Thymus (tissue), 11 donors: ENCODE measurements around the gene KIF1A. TPM values are rescaled to one million over a fixed set of nuclear protein-coding genes. Genes with fewer than 3 reads are reported as not detected.

Experiments
- DNase-seq, 9 donors: peaks; one replicate each; pipeline ENCODE4 v3.0.0-alpha.2; 2013; ENCODE audit warnings: low spot score in 9 of 9, low read depth in 6 of 9, missing footprints in 1 of 9
- H3K27ac ChIP-seq, 2 donors: one replicate each; pipeline ENCODE4 v1.5.1; 2013; ENCODE audit warnings: control low read depth in 1 of 2, low read depth in 1 of 2, low read length in 1 of 2, mild to moderate bottlenecking in 1 of 2, moderate library complexity in 1 of 2
- H3K27me3 ChIP-seq, 2 donors: one replicate each; pipeline ENCODE4 v1.5.1; 2013; ENCODE audit warnings: low read length in 1 of 2; ENCODE audit not compliant: control insufficient read depth in 2 of 2, insufficient read depth in 1 of 2
- H3K36me3 ChIP-seq, 2 donors: one replicate each; pipeline ENCODE4 v1.5.1; 2013; ENCODE audit warnings: low read length in 1 of 2, mild to moderate bottlenecking in 1 of 2, moderate library complexity in 1 of 2; ENCODE audit not compliant: control insufficient read depth in 2 of 2, insufficient read depth in 2 of 2
- H3K4me1 ChIP-seq, 2 donors: one replicate each; pipeline ENCODE4 v1.5.1; 2013; ENCODE audit warnings: low read length in 2 of 2; ENCODE audit not compliant: control insufficient read depth in 2 of 2, insufficient read depth in 2 of 2
- H3K4me3 ChIP-seq, 2 donors: one replicate each; pipeline ENCODE4 v1.5.1; 2013; ENCODE audit warnings: low read length in 2 of 2, control low read depth in 1 of 2, mild to moderate bottlenecking in 1 of 2
- H3K9me3 ChIP-seq, 2 donors: one replicate each; pipeline ENCODE4 v1.5.1; 2013; ENCODE audit warnings: low read length in 1 of 2, mild to moderate bottlenecking in 1 of 2; ENCODE audit not compliant: control insufficient read depth in 2 of 2, insufficient read depth in 1 of 2
- WGBS: extraction: QIAGEN DNeasy Blood & Tissue Kit; methylation state at CpG from one replicate; pipeline ENCODE4 v1.1.7; 2013; 5-methylcytosine and 5-hydroxymethylcytosine counted together
- polyA plus RNA-seq: library from polyadenylated mRNA; stranded (reverse); fragments of 200-250 nt; gene quantifications from one replicate; pipeline ENCODE4 v1.2.3, GENCODE V29; 2013
- total RNA-seq: library from RNA; stranded (reverse); fragments of 120-200 nt; gene quantifications from one replicate; pipeline ENCODE4 v1.2.4, GENCODE V29; 2013
- donor health status: healthy.

KIF1A gene
- total and polyA plus RNA-seq, 2 donors = 0.42 to 0.78 TPM

DNA sequence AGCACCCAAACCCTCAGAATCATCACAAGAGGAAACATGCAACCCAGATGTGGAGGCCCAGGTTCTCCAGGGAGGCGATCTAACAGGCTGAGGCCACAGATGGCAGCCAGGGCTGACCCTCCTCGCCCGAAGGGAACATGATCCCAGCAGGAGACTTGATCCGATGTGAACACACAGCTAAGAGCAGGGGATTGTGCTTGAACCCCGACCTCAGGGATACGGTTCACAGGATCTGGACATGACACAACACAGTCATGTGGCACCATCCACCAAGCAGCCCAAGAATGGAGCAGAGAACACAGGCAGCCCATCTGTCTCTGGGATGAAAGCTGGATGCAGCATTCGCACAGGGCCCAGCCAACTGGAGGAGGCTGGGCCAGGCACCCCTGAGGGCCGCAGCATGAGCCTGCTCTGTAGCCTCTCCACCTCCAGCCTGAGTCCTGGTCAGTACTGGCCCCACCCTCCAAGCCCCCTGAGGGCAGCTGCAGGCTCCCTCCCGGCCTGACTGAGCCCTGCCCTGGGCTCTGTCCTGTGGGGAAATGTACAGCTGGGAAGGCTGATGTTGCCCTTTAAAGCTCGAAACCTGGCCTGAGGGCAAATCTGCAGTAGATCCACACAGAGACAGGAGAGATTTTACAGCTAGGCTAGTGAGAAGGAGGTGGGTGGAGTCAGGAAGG lies 89.4 kb downstream of the KIF1A start:
- no peak overlapping the region for H3K27ac ChIP-seq
- no peaks in the 10 kb centered on the region for H3K9me3 ChIP-seq
- H3K4me3 ChIP-seq = no peak overlapping the region
- H3K27me3 ChIP-seq = no peaks in the 10 kb centered on the region
- no peaks in the 10 kb centered on the region for H3K36me3 ChIP-seq
- no peak for DNase-seq
- H3K4me1 ChIP-seq = no peaks in the 10 kb centered on the region
- WGBS = 93% methylated on average over 10 of the region's 10 CpGs

GRCh38 chr2:240728827-240729226 lies 91.2 kb downstream of the KIF1A start:
- no peak overlapping the region for H3K4me3 ChIP-seq
- H3K4me1 ChIP-seq = no peaks in the 10 kb centered on the region
- no peaks in the 10 kb centered on the region for H3K9me3 ChIP-seq
- H3K36me3 ChIP-seq = no peaks in the 10 kb centered on the region
- WGBS = 88% methylated on average over 7 of the region's 7 CpGs
- H3K27me3 ChIP-seq = no peaks in the 10 kb centered on the region
- DNase-seq = no peak
- no peak overlapping the region for H3K27ac ChIP-seq

GRCh38 chr2:240728361-240728760 lies 91.7 kb downstream of the KIF1A start:
- no peaks in the 10 kb centered on the region for H3K27me3 ChIP-seq
- H3K4me3 ChIP-seq = no peak overlapping the region
- H3K27ac ChIP-seq = no peak overlapping the region
- WGBS = 96% methylated on average over 10 of the region's 10 CpGs
- H3K9me3 ChIP-seq = no peaks in the 10 kb centered on the region
- no peaks in the 10 kb centered on the region for H3K36me3 ChIP-seq
- no peak for DNase-seq
- H3K4me1 ChIP-seq = no peaks in the 10 kb centered on the region

DNA sequence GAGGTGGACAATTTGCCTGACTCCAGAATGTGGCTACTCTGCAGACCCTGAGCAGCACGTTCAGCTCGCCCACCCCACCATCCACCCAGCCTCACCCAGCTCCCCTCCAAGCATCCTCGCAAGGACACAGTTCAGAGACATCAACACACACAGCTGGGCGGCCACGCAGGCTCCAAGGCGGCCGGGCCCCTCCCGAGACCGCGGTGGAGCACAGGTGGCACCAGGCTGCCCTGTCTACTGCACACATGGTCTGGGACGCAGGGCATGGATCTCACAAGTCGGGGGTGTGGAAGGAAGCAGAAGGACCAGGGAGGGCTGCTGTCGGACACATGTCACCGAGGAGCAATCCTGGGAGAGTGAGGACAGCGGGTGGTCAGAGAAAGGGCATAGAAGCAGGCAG lies 92.1 kb downstream of the KIF1A start:
- DNase-seq = no peak
- H3K4me1 ChIP-seq = no peaks in the 10 kb centered on the region
- H3K9me3 ChIP-seq = no peaks in the 10 kb centered on the region
- no peaks in the 10 kb centered on the region for H3K36me3 ChIP-seq
- 95% methylated on average over 15 of the region's 15 CpGs for WGBS
- H3K27ac ChIP-seq = no peak overlapping the region
- H3K4me3 ChIP-seq = no peak overlapping the region
- no peaks in the 10 kb centered on the region for H3K27me3 ChIP-seq

DNA sequence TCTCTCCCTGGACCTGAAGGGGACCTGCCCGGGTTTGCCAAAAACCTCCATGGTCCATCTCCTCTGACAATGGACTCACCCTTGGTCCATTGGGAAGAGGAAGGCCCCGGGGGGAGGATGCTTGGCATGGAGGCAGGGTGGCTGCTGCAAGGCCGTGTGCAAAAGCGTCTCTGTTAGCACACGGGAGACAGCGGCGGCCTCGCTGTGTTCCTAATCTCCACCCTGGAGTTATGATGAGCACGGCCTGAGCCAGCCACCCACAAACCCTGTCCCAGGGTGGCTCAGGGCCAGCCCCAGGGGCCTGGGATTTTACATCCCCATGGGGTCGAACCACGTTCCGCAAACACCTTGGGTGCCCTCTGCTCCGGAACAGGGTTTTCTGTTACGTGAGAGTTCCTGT lies 92.6 kb downstream of the KIF1A start:
- DNase-seq = no peak
- Histone ChIP-seq H3K4me3 (no peak overlapping the region), H3K27ac (no peak overlapping the region), H3K36me3 (no peaks in the 10 kb centered on the region), H3K27me3 (no peaks in the 10 kb centered on the region), H3K4me1 (no peaks in the 10 kb centered on the region), H3K9me3 (no peaks in the 10 kb centered on the region)
- 89% methylated on average over 14 of the region's 14 CpGs for WGBS

DNA sequence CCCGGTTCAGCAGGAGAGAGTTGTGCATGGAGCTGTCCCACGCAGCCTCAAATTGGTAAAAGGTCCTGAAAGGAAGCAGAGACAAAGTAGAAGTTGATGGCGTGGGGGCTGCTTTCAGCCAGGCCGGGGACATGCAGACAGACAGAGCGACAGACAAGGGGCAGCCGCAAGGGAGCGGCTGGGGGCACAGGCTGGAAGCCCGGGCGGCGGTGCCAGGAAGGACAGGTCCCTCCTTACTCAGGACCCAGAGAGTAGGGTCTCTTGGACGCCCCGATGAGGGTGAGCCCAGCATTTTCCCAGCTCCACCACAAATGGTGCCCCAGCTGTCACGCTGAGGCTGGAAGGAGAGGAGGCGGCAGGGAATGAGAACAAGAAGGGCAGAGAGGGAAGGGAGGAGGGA lies 93.1 kb downstream of the KIF1A start:
- Histone ChIP-seq H3K27ac (no peak overlapping the region), H3K4me3 (no peak overlapping the region), H3K27me3 (no peaks in the 10 kb centered on the region), H3K9me3 (no peaks in the 10 kb centered on the region), H3K36me3 (no peaks in the 10 kb centered on the region), H3K4me1 (no peaks in the 10 kb centered on the region)
- 92% methylated on average over 14 of the region's 14 CpGs for WGBS
- no peak for DNase-seq

GRCh38 chr2:240725671-240726070 lies 94.3 kb downstream of the KIF1A start:
- 75% methylated on average over 7 of the region's 7 CpGs for WGBS
- no peaks in the 10 kb centered on the region for H3K9me3 ChIP-seq
- H3K4me3 ChIP-seq = no peak overlapping the region
- H3K27me3 ChIP-seq = no peaks in the 10 kb centered on the region
- no peak overlapping the region for H3K27ac ChIP-seq
- no peak for DNase-seq
- H3K4me1 ChIP-seq = no peaks in the 10 kb centered on the region
- no peaks in the 10 kb centered on the region for H3K36me3 ChIP-seq

GRCh38 chr2:240725266-240725665 lies 94.8 kb downstream of the KIF1A start:
- WGBS = 94% methylated on average over 12 of the region's 12 CpGs
- H3K27me3 ChIP-seq = no peaks in the 10 kb centered on the region
- H3K4me3 ChIP-seq = no peak overlapping the region
- H3K4me1 ChIP-seq = no peaks in the 10 kb centered on the region
- DNase-seq = no peak
- H3K27ac ChIP-seq = no peak overlapping the region
- no peaks in the 10 kb centered on the region for H3K9me3 ChIP-seq
- H3K36me3 ChIP-seq = no peaks in the 10 kb centered on the region

DNA sequence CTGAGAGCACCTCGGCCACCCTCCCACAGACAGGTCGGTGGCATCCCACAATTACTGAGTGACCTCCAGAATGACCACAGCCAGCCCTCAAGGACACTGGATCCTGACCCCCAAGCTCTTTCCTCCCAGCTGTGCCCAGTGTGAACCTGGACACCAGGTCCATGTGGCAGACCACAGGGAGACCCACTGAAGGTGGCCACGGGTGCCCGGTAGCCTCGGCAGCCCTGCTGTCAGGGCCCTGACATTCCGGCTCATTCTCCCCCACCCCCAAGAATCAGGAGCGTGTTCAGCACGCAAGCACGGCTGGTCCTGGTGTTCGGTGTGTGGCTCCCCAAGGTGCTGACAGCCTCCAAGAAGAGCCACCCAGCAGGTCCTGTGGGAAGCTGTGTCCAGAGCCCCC lies 95.6 kb downstream of the KIF1A start:
- Histone ChIP-seq H3K4me3 (no peak overlapping the region), H3K27ac (no peak overlapping the region), H3K36me3 (no peaks in the 10 kb centered on the region), H3K9me3 (no peaks in the 10 kb centered on the region), H3K4me1 (no peaks in the 10 kb centered on the region), H3K27me3 (no peaks in the 10 kb centered on the region)
- 97% methylated on average over 10 of the region's 10 CpGs for WGBS
- no peak for DNase-seq

GRCh38 chr2:240723851-240724250 lies 96.2 kb downstream of the KIF1A start:
- H3K9me3 ChIP-seq = no peaks in the 10 kb centered on the region
- DNase-seq = no peak
- no peak overlapping the region for H3K4me3 ChIP-seq
- H3K27me3 ChIP-seq = no peaks in the 10 kb centered on the region
- WGBS = 99% methylated on average over 9 of the region's 9 CpGs
- H3K36me3 ChIP-seq = no peaks in the 10 kb centered on the region
- H3K4me1 ChIP-seq = no peaks in the 10 kb centered on the region
- no peak overlapping the region for H3K27ac ChIP-seq
